HG03045 (cell line): ENCODE measurements around the gene MAGEH1.

ENCODE experiments used
- ATAC-seq: cut with Tn5 transposase; IDR thresholded peaks from one replicate; pipeline ENCODE4 v1.9.1; 2021; ENCODE audit warnings: mild to moderate bottlenecking, moderate library complexity; ENCODE audit not compliant: unreplicated experiment

Gene MAGEH1

GRCh38 chrX:55489314-55490009 is 37.5 kb downstream of the MAGEH1 start, which contains the start of gene USP51:
Gene USP51 (minus strand): TSS chrX:55489848. CDS start chrX:55488939, 909 bp downstream.
- ATAC-seq: peak; percentile 45

- ATAC-seq: no peak
Measured at GRCh38 chrX:55490121-55490520, 38.2 kb downstream of the MAGEH1 start.

- no peak for ATAC-seq
Measured at GRCh38 chrX:55490974-55491373, 39.0 kb downstream of the MAGEH1 start.
